HepG2 (cell line): Measurements from ENCODE around the gene CEP164. TPM values are rescaled to one million over a fixed set of nuclear protein-coding genes. Genes with fewer than 3 reads are reported as not detected.

ENCODE experiments used
- ATAC-seq: fragments of 200-7000 bp; cut with Tn5 transposase; 3 replicates; pipeline ENCODE4 v1.9.1; 2020; ENCODE audit warnings: mild to moderate bottlenecking, moderate library complexity
- BruUV-seq: library from RNA; stranded (reverse); fragments of 400-500 nt; replicated peaks from 2 replicates; lab custom pipeline; 2021; lab: Mats Ljungman, UMichigan
- CTCF ChIA-PET: fragments of 300-600 bp; formaldehyde crosslinking; extraction: SDS; loops from one replicate; lab custom pipeline; 2021; ENCODE audit warnings: low total read pairs, inconsistent platforms, low intra/inter-chr PET ratio; lab: Yijun Ruan, JAX
- POLR2A ChIA-PET: fragments of 350-600 bp; sonication (Branson Sonifier 250); formaldehyde crosslinking; loops from one replicate; lab custom pipeline; 2020; ENCODE audit warnings: antibody characterized with exemption, inconsistent platforms; lab: Yijun Ruan, JAX
- DNase-seq: peaks from one replicate; pipeline ENCODE4 v3.0.0-alpha.2; 2015; ENCODE audit warnings: low spot score
- FAIRE-seq: peaks from 3 replicates; lab custom pipeline; 2011; peaks lifted over from hg19 to GRCh38; lab: Jason Lieb, UNC
- H2AFZ ChIP-seq: one replicate; pipeline ENCODE4 v1.6.1; 2011; ENCODE audit warnings: low read length, inconsistent platforms
- H3K27ac ChIP-seq: fragments of 300-600 bp; 3 replicates; pipeline ENCODE4 v1.8.0; 2011; ENCODE audit warnings: mixed run types, mild to moderate bottlenecking, mixed read lengths, low read length, inconsistent platforms; ENCODE audit not compliant: insufficient read depth; ENCODE audit errors: extremely low read length
- H3K27me3 ChIP-seq, 2 experiments: fragments of 200-600 bp in 1 of 2; 2 replicates in 1 of 2; 3 replicates in 1 of 2; pipeline versions ENCODE4 v1.6.0 to v1.8.0; 2011; ENCODE audit warnings: low read length in 2 of 2, mild to moderate bottlenecking in 2 of 2, moderate library complexity in 2 of 2, inconsistent platforms in 1 of 2; ENCODE audit not compliant: insufficient read depth in 2 of 2, control insufficient read depth in 1 of 2
- H3K36me3 ChIP-seq, 2 experiments: fragments of 200-600 bp in 1 of 2; replicated peaks in 1 of 2; 2 replicates in 1 of 2; 3 replicates in 1 of 2; pipeline versions ENCODE4 v1.5.1 to v1.8.0; 2011; ENCODE audit warnings: low read length in 2 of 2, inconsistent platforms in 1 of 2; ENCODE audit not compliant: insufficient read depth in 2 of 2, control insufficient read depth in 1 of 2
- H3K4me1 ChIP-seq: 2 replicates; pipeline ENCODE4 v1.5.1; 2012; ENCODE audit warnings: low read length, inconsistent platforms; ENCODE audit not compliant: insufficient read depth
- H3K4me2 ChIP-seq: 2 replicates; pipeline ENCODE4 v1.6.0; 2011; ENCODE audit warnings: low read depth, low read length, inconsistent platforms
- H3K4me3 ChIP-seq, 3 experiments: fragments of 200-600 bp in 1 of 3; sonication (generic), shearing (Covaris generic) in 1 of 3; replicated peaks in 1 of 3; 2 replicates each; pipeline ENCODE4 v1.5.1; 2011 to 2016; ENCODE audit warnings: low read length in 3 of 3, inconsistent platforms in 2 of 3, low read depth in 2 of 3, mild to moderate bottlenecking in 2 of 3, control low read depth in 1 of 3, mixed read lengths in 1 of 3; ENCODE audit not compliant: insufficient read depth in 1 of 3
- H3K79me2 ChIP-seq: one replicate; pipeline ENCODE4 v1.6.1; 2011; ENCODE audit warnings: low read length, inconsistent platforms; ENCODE audit not compliant: insufficient read depth
- H3K9ac ChIP-seq: 2 replicates; pipeline ENCODE4 v1.6.0; 2011; ENCODE audit warnings: mild to moderate bottlenecking, low read depth, low read length, inconsistent platforms; ENCODE audit not compliant: insufficient read depth
- H3K9me3 ChIP-seq: 2 replicates; pipeline ENCODE4 v1.5.1; 2012; ENCODE audit warnings: mild to moderate bottlenecking, low read length
- H4K20me1 ChIP-seq: 2 replicates; pipeline ENCODE4 v1.6.0; 2011; ENCODE audit warnings: inconsistent platforms, mild to moderate bottlenecking, low read length, moderate library complexity; ENCODE audit not compliant: insufficient read depth
- ETV5 ChIP-seq: IDR thresholded peaks from 2 replicates; pipeline ENCODE4 v1.6.1; 2018; ENCODE audit warnings: missing biosample characterization, missing genetic modification reagents, inconsistent platforms, borderline replicate concordance
- HNRNPUL1 ChIP-seq: fragments of 200-400 bp; formaldehyde crosslinking; IDR thresholded peaks from 2 replicates; pipeline ENCODE4 v1.6.1; 2017; ENCODE audit warnings: low read depth, mild to moderate bottlenecking, low read length, moderate library complexity
- MAF1 ChIP-seq: sonication (generic); formaldehyde crosslinking; IDR thresholded peaks from 2 replicates; pipeline ENCODE4 v1.5.0; 2020; ENCODE audit warnings: missing genetic modification reagents, borderline replicate concordance
- MTA1 ChIP-seq: sonication (generic); formaldehyde crosslinking; IDR thresholded peaks from 2 replicates; pipeline ENCODE4 v1.4.0; 2020; ENCODE audit warnings: missing genetic modification reagents, mild to moderate bottlenecking, borderline replicate concordance
- ZSCAN29 ChIP-seq: sonication (generic); formaldehyde crosslinking; conservative IDR thresholded peaks from 2 replicates; pipeline ENCODE4 v1.4.0; 2020; ENCODE audit warnings: mild to moderate bottlenecking, missing genetic modification reagents
- WGBS: methylation state at CpG from one replicate; pipeline ENCODE4 v1.1.6; 2017; ENCODE audit warnings: low lambda C conversion rate; 5-methylcytosine and 5-hydroxymethylcytosine counted together
- in situ Hi-C: cut with HindIII; loops from 2 replicates; pipeline ENCODE4 v1.10.0; 2017; ENCODE audit warnings: low pct_unique_long_range_greater_than_20kb; ENCODE audit not compliant: extremely low pct_ligation_motif_present
- intact Hi-C: fragments of 100-400 bp; cut with micrococcal nuclease; formaldehyde crosslinking; loops from one replicate; pipeline ENCODE4 v1.10.0; 2022; ENCODE audit not compliant: unreplicated experiment
- polyA plus RNA-seq, 8 experiments: library from polyadenylated mRNA; depleted of rRNA in 3 of 8; stranded (reverse) in 7 of 8; unstranded in 1 of 8; fragments of >200 nt; fragmentation: Illumina TruSeq in 4 of 8; extraction: Trizol in 4 of 8; gene quantifications; 2 replicates each; pipeline versions ENCODE4 v1.2.1 to v1.2.3, GENCODE V29; 2011 to 2016; ENCODE audit warnings: low read depth in 4 of 8, missing spikeins in 1 of 8, mixed read lengths in 1 of 8; ENCODE audit not compliant: insufficient read depth in 1 of 8
- total RNA-seq, 5 experiments: library from RNA; depleted of rRNA; stranded (reverse); fragments of >200 nt; fragmentation: Illumina TruSeq; extraction: Trizol; gene quantifications; 2 replicates each; pipeline ENCODE4 v1.2.3, GENCODE V29; 2016; ENCODE audit warnings: low read depth in 1 of 5
- TF ChIP-seq, protein P1 (sequence below): sonication (generic); formaldehyde crosslinking; IDR thresholded peaks from 2 replicates; pipeline ENCODE4 v1.4.0; 2020; ENCODE audit warnings: missing genetic modification reagents, mild to moderate bottlenecking, borderline replicate concordance
- TF ChIP-seq, protein P2 (sequence below): sonication (generic); formaldehyde crosslinking; IDR thresholded peaks from 2 replicates; pipeline ENCODE4 v1.4.0; 2020; ENCODE audit warnings: missing genetic modification reagents, borderline replicate concordance
- TF ChIP-seq, protein P3 (sequence below): sonication (generic); formaldehyde crosslinking; IDR thresholded peaks from 2 replicates; pipeline ENCODE4 v1.4.0; 2020; ENCODE audit warnings: mild to moderate bottlenecking, missing genetic modification reagents

Gene CEP164
- total and polyA plus RNA-seq, 2 of the 13 experiments (the other 11 are each of a cell fraction or from before 2014, with no cell fraction given), result 11.4 to 15.2 TPM

DNA sequence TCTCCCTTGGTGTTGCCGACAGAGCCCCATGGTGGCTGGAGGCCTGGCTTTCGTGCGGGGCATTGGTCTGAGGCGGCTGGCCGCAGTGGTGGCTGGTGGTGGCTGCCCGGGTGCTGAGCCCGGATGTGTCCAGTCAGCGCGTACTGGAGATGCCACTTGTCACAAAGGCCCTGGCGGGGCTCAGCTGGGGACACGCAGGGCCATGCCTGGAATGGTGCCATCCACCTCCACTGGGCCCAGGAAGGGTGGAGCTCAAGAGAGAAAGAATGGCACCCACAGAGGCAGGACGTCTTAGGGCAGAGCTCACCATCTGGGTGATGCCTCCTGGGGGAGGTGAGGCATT lies 92.5 kb downstream of the CEP164 start:
- Histone ChIP-seq H3K4me2 (no peak overlapping the region), H3K36me3 (no peaks in the 10 kb centered on the region), H2AFZ (no peak overlapping the region), H3K79me2 (no peaks in the 10 kb centered on the region), H3K4me3 (no peak overlapping the region), H3K27ac (no peak overlapping the region), H3K9ac (no peak overlapping the region), H3K27me3 (peaks cover 4 to 14% of the 10 kb centered on the region in 2 experiments; a peak in 2 of 5 replicates), H3K4me1 (peaks cover 36% of the 10 kb centered on the region), H3K9me3 (no peaks in the 10 kb centered on the region), H4K20me1 (no peaks in the 10 kb centered on the region)
- ChIA-PET CTCF (no interaction called here), POLR2A (no interaction called here)
- BruUV-seq, result no TSS peak
- DNase-seq (no peak), ATAC-seq (no peak), FAIRE-seq (no peak)
- WGBS, result 43% methylated on average over 1 of the region's 12 CpGs
- intact Hi-C loops (loop anchor here (10.0 kb wide), 1 partner anchor 525 kb away; no protein-coding TSS in a partner anchor), in situ Hi-C loops (no loop called here)
- TF ChIP-seq, protein P1, sequence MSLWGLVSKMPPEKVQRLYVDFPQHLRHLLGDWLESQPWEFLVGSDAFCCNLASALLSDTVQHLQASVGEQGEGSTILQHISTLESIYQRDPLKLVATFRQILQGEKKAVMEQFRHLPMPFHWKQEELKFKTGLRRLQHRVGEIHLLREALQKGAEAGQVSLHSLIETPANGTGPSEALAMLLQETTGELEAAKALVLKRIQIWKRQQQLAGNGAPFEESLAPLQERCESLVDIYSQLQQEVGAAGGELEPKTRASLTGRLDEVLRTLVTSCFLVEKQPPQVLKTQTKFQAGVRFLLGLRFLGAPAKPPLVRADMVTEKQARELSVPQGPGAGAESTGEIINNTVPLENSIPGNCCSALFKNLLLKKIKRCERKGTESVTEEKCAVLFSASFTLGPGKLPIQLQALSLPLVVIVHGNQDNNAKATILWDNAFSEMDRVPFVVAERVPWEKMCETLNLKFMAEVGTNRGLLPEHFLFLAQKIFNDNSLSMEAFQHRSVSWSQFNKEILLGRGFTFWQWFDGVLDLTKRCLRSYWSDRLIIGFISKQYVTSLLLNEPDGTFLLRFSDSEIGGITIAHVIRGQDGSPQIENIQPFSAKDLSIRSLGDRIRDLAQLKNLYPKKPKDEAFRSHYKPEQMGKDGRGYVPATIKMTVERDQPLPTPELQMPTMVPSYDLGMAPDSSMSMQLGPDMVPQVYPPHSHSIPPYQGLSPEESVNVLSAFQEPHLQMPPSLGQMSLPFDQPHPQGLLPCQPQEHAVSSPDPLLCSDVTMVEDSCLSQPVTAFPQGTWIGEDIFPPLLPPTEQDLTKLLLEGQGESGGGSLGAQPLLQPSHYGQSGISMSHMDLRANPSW (CRISPR knock-in tag), result no peak
- TF ChIP-seq MAF1 (no peak), HNRNPUL1 (no peak), ZSCAN29 (CRISPR knock-in tag) (no peak), MTA1 (no peak), ETV5 (no peak)
- TF ChIP-seq, protein P2, sequence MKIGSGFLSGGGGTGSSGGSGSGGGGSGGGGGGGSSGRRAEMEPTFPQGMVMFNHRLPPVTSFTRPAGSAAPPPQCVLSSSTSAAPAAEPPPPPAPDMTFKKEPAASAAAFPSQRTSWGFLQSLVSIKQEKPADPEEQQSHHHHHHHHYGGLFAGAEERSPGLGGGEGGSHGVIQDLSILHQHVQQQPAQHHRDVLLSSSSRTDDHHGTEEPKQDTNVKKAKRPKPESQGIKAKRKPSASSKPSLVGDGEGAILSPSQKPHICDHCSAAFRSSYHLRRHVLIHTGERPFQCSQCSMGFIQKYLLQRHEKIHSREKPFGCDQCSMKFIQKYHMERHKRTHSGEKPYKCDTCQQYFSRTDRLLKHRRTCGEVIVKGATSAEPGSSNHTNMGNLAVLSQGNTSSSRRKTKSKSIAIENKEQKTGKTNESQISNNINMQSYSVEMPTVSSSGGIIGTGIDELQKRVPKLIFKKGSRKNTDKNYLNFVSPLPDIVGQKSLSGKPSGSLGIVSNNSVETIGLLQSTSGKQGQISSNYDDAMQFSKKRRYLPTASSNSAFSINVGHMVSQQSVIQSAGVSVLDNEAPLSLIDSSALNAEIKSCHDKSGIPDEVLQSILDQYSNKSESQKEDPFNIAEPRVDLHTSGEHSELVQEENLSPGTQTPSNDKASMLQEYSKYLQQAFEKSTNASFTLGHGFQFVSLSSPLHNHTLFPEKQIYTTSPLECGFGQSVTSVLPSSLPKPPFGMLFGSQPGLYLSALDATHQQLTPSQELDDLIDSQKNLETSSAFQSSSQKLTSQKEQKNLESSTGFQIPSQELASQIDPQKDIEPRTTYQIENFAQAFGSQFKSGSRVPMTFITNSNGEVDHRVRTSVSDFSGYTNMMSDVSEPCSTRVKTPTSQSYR (CRISPR knock-in tag), result no peak
- TF ChIP-seq, protein P3, sequence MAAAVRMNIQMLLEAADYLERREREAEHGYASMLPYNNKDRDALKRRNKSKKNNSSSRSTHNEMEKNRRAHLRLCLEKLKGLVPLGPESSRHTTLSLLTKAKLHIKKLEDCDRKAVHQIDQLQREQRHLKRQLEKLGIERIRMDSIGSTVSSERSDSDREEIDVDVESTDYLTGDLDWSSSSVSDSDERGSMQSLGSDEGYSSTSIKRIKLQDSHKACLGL (CRISPR knock-in tag), result no peak
